Measurements from ENCODE around the gene PTPRK.

PTPRK gene

GRCh38 chr6:128520436-128521281 lies at the start of gene PTPRK:
Gene PTPRK (minus strand): TSS chr6:128520599. CDS start chr6:128520358, 241 bp downstream.
- peak within 1 kb of the TSS; percentile 78 for H3K4me3 ChIP-seq (ENCODE audit: low read length)
- peak; percentile 82 for DNase-seq (ENCODE audit: low read depth, low spot score)
- H3K36me3 ChIP-seq (ENCODE audit: control insufficient read depth, insufficient read depth, low read length): no peaks in the 10 kb centered on the region
- H3K4me1 ChIP-seq (ENCODE audit: control insufficient read depth, insufficient read depth, low read length): no peaks in the 10 kb centered on the region
- no peaks in the 10 kb centered on the region for H3K9me3 ChIP-seq (ENCODE audit: control insufficient read depth, insufficient read depth, low read length)
- WGBS (ENCODE audit: insufficient coverage, insufficient read length): no CpG with 5 or more reads among the region's 85 CpGs
- H3K27ac ChIP-seq (ENCODE audit: low read length): no peak within 1 kb of the TSS
- no peaks in the 10 kb centered on the region for H3K27me3 ChIP-seq (ENCODE audit: control insufficient read depth, insufficient read depth, low read length)

GRCh38 chr6:128567029-128567428 lies 46.6 kb upstream of the PTPRK start:
- H3K27ac ChIP-seq (ENCODE audit: low read length): no peak overlapping the region
- no peaks in the 10 kb centered on the region for H3K4me1 ChIP-seq (ENCODE audit: control insufficient read depth, insufficient read depth, low read length)
- no peak for DNase-seq (ENCODE audit: low read depth, low spot score)
- H3K4me3 ChIP-seq (ENCODE audit: low read length): no peak overlapping the region
- no peaks in the 10 kb centered on the region for H3K27me3 ChIP-seq (ENCODE audit: control insufficient read depth, insufficient read depth, low read length)
- H3K36me3 ChIP-seq (ENCODE audit: control insufficient read depth, insufficient read depth, low read length): no peaks in the 10 kb centered on the region
- WGBS (ENCODE audit: insufficient coverage, insufficient read length): no CpG with 5 or more reads among the region's 1 CpG
- H3K9me3 ChIP-seq (ENCODE audit: control insufficient read depth, insufficient read depth, low read length): no peaks in the 10 kb centered on the region

DNA sequence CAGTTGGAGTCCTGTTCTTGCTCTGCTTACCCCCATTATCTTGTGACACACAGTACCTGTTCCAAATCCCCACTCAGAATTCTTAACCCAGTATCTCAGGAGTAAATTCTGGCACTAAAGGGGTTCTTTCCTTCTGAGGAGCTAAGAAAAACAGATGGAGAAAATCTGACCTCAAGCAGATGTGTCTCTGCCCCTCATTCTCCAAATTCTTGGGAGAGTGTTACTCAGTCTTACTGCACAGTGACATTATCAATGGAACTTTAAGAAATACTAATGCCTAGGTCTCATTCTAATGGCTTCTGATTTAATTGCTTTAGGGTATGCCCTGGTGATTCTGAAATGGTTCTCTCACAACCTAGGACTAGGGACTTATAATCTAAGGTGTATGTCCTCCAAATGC lies 40.6 kb upstream of the PTPRK start:
- no peak for DNase-seq (ENCODE audit: low read depth, low spot score)
- Histone ChIP-seq H3K36me3 (ENCODE audit: control insufficient read depth, insufficient read depth, low read length) (no peaks in the 10 kb centered on the region), H3K4me3 (ENCODE audit: low read length) (no peak overlapping the region), H3K4me1 (ENCODE audit: control insufficient read depth, insufficient read depth, low read length) (no peaks in the 10 kb centered on the region), H3K27ac (ENCODE audit: low read length) (no peak overlapping the region), H3K27me3 (ENCODE audit: control insufficient read depth, insufficient read depth, low read length) (no peaks in the 10 kb centered on the region), H3K9me3 (ENCODE audit: control insufficient read depth, insufficient read depth, low read length) (no peaks in the 10 kb centered on the region)

GRCh38 chr6:128558924-128559323 lies 38.5 kb upstream of the PTPRK start:
- Histone ChIP-seq H3K27ac (ENCODE audit: low read length) (no peak overlapping the region), H3K4me3 (ENCODE audit: low read length) (no peak overlapping the region), H3K4me1 (ENCODE audit: control insufficient read depth, insufficient read depth, low read length) (no peaks in the 10 kb centered on the region), H3K27me3 (ENCODE audit: control insufficient read depth, insufficient read depth, low read length) (no peaks in the 10 kb centered on the region), H3K9me3 (ENCODE audit: control insufficient read depth, insufficient read depth, low read length) (no peaks in the 10 kb centered on the region), H3K36me3 (ENCODE audit: control insufficient read depth, insufficient read depth, low read length) (no peaks in the 10 kb centered on the region)
- no peak for DNase-seq (ENCODE audit: low read depth, low spot score)
- no CpG with 5 or more reads among the region's 2 CpGs for WGBS (ENCODE audit: insufficient coverage, insufficient read length)

- Histone ChIP-seq H3K36me3 (ENCODE audit: control insufficient read depth, insufficient read depth, low read length) (no peaks in the 10 kb centered on the region), H3K27me3 (ENCODE audit: control insufficient read depth, insufficient read depth, low read length) (no peaks in the 10 kb centered on the region), H3K4me1 (ENCODE audit: control insufficient read depth, insufficient read depth, low read length) (no peaks in the 10 kb centered on the region), H3K4me3 (ENCODE audit: low read length) (no peak overlapping the region), H3K9me3 (ENCODE audit: control insufficient read depth, insufficient read depth, low read length) (no peaks in the 10 kb centered on the region), H3K27ac (ENCODE audit: low read length) (no peak overlapping the region)
- WGBS (ENCODE audit: insufficient coverage, insufficient read length): no CpG with 5 or more reads among the region's 2 CpGs
- DNase-seq (ENCODE audit: low read depth, low spot score): no peak
Observed at GRCh38 chr6:128558021-128558420, 37.6 kb upstream of the PTPRK start.

- Histone ChIP-seq H3K36me3 (ENCODE audit: control insufficient read depth, insufficient read depth, low read length) (no peaks in the 10 kb centered on the region), H3K4me3 (ENCODE audit: low read length) (no peak overlapping the region), H3K9me3 (ENCODE audit: control insufficient read depth, insufficient read depth, low read length) (no peaks in the 10 kb centered on the region), H3K27ac (ENCODE audit: low read length) (no peak overlapping the region), H3K4me1 (ENCODE audit: control insufficient read depth, insufficient read depth, low read length) (no peaks in the 10 kb centered on the region), H3K27me3 (ENCODE audit: control insufficient read depth, insufficient read depth, low read length) (no peaks in the 10 kb centered on the region)
- WGBS (ENCODE audit: insufficient coverage, insufficient read length): no CpG with 5 or more reads among the region's 3 CpGs
- DNase-seq (ENCODE audit: low read depth, low spot score): no peak
Observed at GRCh38 chr6:128557081-128557480, 36.7 kb upstream of the PTPRK start.

- no peaks in the 10 kb centered on the region for H3K4me1 ChIP-seq (ENCODE audit: control insufficient read depth, insufficient read depth, low read length)
- no peak overlapping the region for H3K4me3 ChIP-seq (ENCODE audit: low read length)
- H3K9me3 ChIP-seq (ENCODE audit: control insufficient read depth, insufficient read depth, low read length): no peaks in the 10 kb centered on the region
- DNase-seq (ENCODE audit: low read depth, low spot score): no peak
- no peaks in the 10 kb centered on the region for H3K36me3 ChIP-seq (ENCODE audit: control insufficient read depth, insufficient read depth, low read length)
- H3K27ac ChIP-seq (ENCODE audit: low read length): no peak overlapping the region
- no peaks in the 10 kb centered on the region for H3K27me3 ChIP-seq (ENCODE audit: control insufficient read depth, insufficient read depth, low read length)
- no CpG with 5 or more reads among the region's 2 CpGs for WGBS (ENCODE audit: insufficient coverage, insufficient read length)
Observed at GRCh38 chr6:128554302-128554701, 33.9 kb upstream of the PTPRK start.

DNA sequence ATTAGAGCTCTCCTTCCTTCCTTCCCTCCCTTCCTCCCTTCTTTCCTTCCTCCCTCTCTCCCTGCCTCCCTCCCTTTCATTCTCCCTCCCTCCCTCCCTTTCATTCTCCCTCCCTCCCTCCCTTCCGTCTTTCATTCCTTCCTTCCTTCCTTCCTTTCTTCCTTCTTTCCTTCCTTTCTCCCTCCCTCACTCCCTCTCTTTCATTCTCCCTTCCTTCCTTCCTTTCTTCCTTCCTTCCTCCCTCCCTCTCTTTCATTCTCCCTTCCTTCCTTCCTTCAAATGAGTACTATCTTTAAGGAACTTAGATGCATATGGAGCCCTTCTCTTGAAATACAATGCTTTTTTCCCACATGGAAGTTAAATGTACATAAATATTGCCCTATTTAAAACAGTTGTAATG lies 20.9 kb upstream of the PTPRK start:
- 100% methylated on average over 1 of the region's 1 CpG for WGBS (ENCODE audit: insufficient coverage, insufficient read length)
- Histone ChIP-seq H3K36me3 (ENCODE audit: control insufficient read depth, insufficient read depth, low read length) (no peaks in the 10 kb centered on the region), H3K4me1 (ENCODE audit: control insufficient read depth, insufficient read depth, low read length) (no peaks in the 10 kb centered on the region), H3K9me3 (ENCODE audit: control insufficient read depth, insufficient read depth, low read length) (no peaks in the 10 kb centered on the region), H3K27ac (ENCODE audit: low read length) (no peak overlapping the region), H3K27me3 (ENCODE audit: control insufficient read depth, insufficient read depth, low read length) (no peaks in the 10 kb centered on the region), H3K4me3 (ENCODE audit: low read length) (no peak overlapping the region)
- no peak for DNase-seq (ENCODE audit: low read depth, low spot score)

GRCh38 chr6:128538763-128539162 lies 18.4 kb upstream of the PTPRK start:
- H3K27ac ChIP-seq (ENCODE audit: low read length): no peak overlapping the region
- WGBS (ENCODE audit: insufficient coverage, insufficient read length): no CpG with 5 or more reads among the region's 4 CpGs
- H3K27me3 ChIP-seq (ENCODE audit: control insufficient read depth, insufficient read depth, low read length): no peaks in the 10 kb centered on the region
- no peaks in the 10 kb centered on the region for H3K36me3 ChIP-seq (ENCODE audit: control insufficient read depth, insufficient read depth, low read length)
- no peak for DNase-seq (ENCODE audit: low read depth, low spot score)
- no peak overlapping the region for H3K4me3 ChIP-seq (ENCODE audit: low read length)
- no peaks in the 10 kb centered on the region for H3K9me3 ChIP-seq (ENCODE audit: control insufficient read depth, insufficient read depth, low read length)
- no peaks in the 10 kb centered on the region for H3K4me1 ChIP-seq (ENCODE audit: control insufficient read depth, insufficient read depth, low read length)

DNA sequence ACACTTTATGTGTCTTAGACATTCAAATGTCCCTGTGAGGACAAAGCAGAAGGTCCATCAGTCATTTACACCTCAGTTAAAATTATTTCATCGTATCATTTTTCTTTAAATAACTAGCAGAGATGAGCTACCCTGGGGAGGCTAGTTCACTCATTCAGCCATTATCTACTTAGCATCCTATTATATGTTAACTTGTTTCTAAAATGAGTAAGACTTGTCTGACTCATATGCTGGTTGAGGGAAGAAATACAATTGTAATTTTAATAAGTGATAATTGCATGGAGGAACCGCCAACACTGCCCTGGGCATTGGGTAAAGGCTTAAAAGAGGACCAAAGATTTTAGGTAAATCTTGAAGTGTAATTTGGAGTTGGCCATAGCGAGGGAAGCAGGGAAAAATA lies 12.4 kb upstream of the PTPRK start:
- Histone ChIP-seq H3K4me1 (ENCODE audit: control insufficient read depth, insufficient read depth, low read length) (no peaks in the 10 kb centered on the region), H3K4me3 (ENCODE audit: low read length) (no peak overlapping the region), H3K36me3 (ENCODE audit: control insufficient read depth, insufficient read depth, low read length) (no peaks in the 10 kb centered on the region), H3K27ac (ENCODE audit: low read length) (no peak overlapping the region), H3K27me3 (ENCODE audit: control insufficient read depth, insufficient read depth, low read length) (no peaks in the 10 kb centered on the region), H3K9me3 (ENCODE audit: control insufficient read depth, insufficient read depth, low read length) (no peaks in the 10 kb centered on the region)
- WGBS (ENCODE audit: insufficient coverage, insufficient read length): no CpG with 5 or more reads among the region's 3 CpGs
- DNase-seq (ENCODE audit: low read depth, low spot score): no peak

GRCh38 chr6:128532136-128532535 lies 11.7 kb upstream of the PTPRK start:
- Histone ChIP-seq H3K4me1 (ENCODE audit: control insufficient read depth, insufficient read depth, low read length) (no peaks in the 10 kb centered on the region), H3K27me3 (ENCODE audit: control insufficient read depth, insufficient read depth, low read length) (no peaks in the 10 kb centered on the region), H3K9me3 (ENCODE audit: control insufficient read depth, insufficient read depth, low read length) (no peaks in the 10 kb centered on the region), H3K4me3 (ENCODE audit: low read length) (no peak overlapping the region), H3K36me3 (ENCODE audit: control insufficient read depth, insufficient read depth, low read length) (no peaks in the 10 kb centered on the region), H3K27ac (ENCODE audit: low read length) (no peak overlapping the region)
- no CpG with 5 or more reads among the region's 2 CpGs for WGBS (ENCODE audit: insufficient coverage, insufficient read length)
- no peak for DNase-seq (ENCODE audit: low read depth, low spot score)
